NB4 (cell line): ENCODE results near the gene RCOR2.
"Not testable (repeated sequence)": the region's sequence is repeated elsewhere in the genome, so short reads cannot be mapped to it uniquely, and the experiment has no call there.

ENCODE experiments used
- POLR2A ChIP-seq: IDR thresholded peaks from 2 replicates; pipeline ENCODE4 v1.6.1; 2011; ENCODE audit warnings: mild to moderate bottlenecking; ENCODE audit not compliant: insufficient read length; ENCODE audit errors: extremely low read depth
- TF ChIP-seq, protein P1 (sequence below): IDR thresholded peaks from one replicate; pipeline ENCODE4 v1.5.1; 2012; ENCODE audit warnings: low read depth, low read length

DNA sequence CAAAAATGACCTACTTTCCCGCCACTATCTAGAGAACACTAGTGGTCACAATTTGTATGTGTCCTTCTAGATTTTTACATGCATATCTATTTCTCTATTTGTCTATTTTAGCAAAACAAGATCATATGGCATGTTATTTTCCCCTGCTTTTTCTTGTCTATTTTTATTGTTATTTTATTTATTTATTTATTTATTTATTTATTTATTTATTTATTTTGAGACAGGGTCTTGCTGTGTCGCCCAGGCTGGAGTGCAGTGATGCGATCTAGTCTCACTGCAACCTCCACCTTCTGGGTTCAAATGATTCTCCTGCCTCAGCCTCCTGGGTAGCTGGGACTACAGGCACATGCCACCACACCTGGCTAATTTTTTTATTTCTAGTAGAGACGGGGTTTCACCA, 46.9 kb upstream of the RCOR2 start:
- TF ChIP-seq, protein P1, sequence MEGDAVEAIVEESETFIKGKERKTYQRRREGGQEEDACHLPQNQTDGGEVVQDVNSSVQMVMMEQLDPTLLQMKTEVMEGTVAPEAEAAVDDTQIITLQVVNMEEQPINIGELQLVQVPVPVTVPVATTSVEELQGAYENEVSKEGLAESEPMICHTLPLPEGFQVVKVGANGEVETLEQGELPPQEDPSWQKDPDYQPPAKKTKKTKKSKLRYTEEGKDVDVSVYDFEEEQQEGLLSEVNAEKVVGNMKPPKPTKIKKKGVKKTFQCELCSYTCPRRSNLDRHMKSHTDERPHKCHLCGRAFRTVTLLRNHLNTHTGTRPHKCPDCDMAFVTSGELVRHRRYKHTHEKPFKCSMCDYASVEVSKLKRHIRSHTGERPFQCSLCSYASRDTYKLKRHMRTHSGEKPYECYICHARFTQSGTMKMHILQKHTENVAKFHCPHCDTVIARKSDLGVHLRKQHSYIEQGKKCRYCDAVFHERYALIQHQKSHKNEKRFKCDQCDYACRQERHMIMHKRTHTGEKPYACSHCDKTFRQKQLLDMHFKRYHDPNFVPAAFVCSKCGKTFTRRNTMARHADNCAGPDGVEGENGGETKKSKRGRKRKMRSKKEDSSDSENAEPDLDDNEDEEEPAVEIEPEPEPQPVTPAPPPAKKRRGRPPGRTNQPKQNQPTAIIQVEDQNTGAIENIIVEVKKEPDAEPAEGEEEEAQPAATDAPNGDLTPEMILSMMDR = not testable (repeated sequence)
- not testable (repeated sequence) for TF ChIP-seq POLR2A
